ENCODE measurements around the gene KCTD17. TPM values are rescaled to one million over a fixed set of nuclear protein-coding genes. Genes with fewer than 3 reads are reported as not detected.

KCTD17 gene
- total and polyA plus RNA-seq, 2 of the 13 experiments (the other 11 are each of a cell fraction or from before 2014, with no cell fraction given): 5.3 to 11.7 TPM

DNA sequence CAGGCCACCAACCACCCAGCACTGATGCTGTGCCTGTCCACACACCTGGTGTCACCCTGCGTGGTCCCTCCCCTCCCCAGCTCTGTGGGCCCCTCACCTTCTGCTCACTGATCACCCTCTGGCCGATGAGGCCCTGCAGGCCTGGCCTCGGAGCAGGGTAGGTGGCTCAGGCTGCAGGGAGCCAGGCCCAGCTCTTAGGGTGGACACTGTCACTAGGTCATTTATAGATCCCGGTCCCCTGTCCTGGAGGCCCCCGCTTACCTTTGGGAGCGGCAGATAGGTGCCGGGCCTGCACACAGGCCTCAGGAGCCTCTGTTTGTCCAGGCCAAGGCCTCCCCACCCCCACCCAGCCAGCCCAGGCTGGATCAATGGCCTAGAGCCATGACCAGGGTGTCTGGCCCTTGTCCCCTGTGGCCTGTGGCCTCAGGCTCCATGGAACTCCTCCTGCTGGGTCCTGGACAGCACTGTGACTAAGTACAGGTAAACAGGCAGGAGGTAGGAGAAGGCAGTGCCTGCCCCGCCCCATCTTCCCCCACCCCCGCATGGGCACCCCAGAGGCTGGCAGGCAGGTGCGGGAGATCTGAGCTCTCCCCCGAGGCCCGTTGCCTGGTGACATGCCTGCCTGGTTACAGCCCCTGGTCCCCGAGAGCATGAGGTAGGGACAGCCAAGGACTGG, 57.8 kb downstream of the KCTD17 start, which contains the start of gene TMPRSS6 (continued):
- TF ChIP-seq, protein P1, sequence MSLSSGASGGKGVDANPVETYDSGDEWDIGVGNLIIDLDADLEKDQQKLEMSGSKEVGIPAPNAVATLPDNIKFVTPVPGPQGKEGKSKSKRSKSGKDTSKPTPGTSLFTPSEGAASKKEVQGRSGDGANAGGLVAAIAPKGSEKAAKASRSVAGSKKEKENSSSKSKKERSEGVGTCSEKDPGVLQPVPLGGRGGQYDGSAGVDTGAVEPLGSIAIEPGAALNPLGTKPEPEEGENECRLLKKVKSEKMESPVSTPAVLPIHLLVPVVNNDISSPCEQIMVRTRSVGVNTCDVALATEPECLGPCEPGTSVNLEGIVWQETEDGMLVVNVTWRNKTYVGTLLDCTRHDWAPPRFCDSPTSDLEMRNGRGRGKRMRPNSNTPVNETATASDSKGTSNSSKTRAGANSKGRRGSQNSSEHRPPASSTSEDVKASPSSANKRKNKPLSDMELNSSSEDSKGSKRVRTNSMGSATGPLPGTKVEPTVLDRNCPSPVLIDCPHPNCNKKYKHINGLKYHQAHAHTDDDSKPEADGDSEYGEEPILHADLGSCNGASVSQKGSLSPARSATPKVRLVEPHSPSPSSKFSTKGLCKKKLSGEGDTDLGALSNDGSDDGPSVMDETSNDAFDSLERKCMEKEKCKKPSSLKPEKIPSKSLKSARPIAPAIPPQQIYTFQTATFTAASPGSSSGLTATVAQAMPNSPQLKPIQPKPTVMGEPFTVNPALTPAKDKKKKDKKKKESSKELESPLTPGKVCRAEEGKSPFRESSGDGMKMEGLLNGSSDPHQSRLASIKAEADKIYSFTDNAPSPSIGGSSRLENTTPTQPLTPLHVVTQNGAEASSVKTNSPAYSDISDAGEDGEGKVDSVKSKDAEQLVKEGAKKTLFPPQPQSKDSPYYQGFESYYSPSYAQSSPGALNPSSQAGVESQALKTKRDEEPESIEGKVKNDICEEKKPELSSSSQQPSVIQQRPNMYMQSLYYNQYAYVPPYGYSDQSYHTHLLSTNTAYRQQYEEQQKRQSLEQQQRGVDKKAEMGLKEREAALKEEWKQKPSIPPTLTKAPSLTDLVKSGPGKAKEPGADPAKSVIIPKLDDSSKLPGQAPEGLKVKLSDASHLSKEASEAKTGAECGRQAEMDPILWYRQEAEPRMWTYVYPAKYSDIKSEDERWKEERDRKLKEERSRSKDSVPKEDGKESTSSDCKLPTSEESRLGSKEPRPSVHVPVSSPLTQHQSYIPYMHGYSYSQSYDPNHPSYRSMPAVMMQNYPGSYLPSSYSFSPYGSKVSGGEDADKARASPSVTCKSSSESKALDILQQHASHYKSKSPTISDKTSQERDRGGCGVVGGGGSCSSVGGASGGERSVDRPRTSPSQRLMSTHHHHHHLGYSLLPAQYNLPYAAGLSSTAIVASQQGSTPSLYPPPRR (CRISPR knock-in tag; IDR thresholded peaks at IDR 0.05; ENCODE audit: borderline replicate concordance): peak; percentile 73; the same call in 1 of the 2 replicates
- TF ChIP-seq, protein P2, sequence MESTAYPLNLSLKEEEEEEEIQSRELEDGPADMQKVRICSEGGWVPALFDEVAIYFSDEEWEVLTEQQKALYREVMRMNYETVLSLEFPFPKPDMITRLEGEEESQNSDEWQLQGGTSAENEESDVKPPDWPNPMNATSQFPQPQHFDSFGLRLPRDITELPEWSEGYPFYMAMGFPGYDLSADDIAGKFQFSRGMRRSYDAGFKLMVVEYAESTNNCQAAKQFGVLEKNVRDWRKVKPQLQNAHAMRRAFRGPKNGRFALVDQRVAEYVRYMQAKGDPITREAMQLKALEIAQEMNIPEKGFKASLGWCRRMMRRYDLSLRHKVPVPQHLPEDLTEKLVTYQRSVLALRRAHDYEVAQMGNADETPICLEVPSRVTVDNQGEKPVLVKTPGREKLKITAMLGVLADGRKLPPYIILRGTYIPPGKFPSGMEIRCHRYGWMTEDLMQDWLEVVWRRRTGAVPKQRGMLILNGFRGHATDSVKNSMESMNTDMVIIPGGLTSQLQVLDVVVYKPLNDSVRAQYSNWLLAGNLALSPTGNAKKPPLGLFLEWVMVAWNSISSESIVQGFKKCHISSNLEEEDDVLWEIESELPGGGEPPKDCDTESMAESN (CRISPR knock-in tag; conservative IDR thresholded peaks at IDR 0.05): peak; percentile 64; the same call in 1 of the 2 replicates
- TF ChIP-seq ZMAT3 (CRISPR knock-in tag; conservative IDR thresholded peaks at IDR 0.05) (peak; percentile 47; the same call in 1 of the 2 replicates), ZNF121 (CRISPR knock-in tag; IDR thresholded peaks at IDR 0.05) (0 out of 2 replicates have a peak, but pooled peaks have one; percentile 19), CCDC6 (CRISPR knock-in tag; IDR thresholded peaks at IDR 0.05) (0 out of 2 replicates have a peak, but pooled peaks have one; percentile 40), HNF4G (IDR thresholded peaks at IDR 0.05; ENCODE audit: borderline replicate concordance, low read depth, low read length) (peak; percentile 52; the same call in 1 of the 2 replicates), HNF4G (CRISPR knock-in tag; IDR thresholded peaks at IDR 0.05; ENCODE audit: borderline replicate concordance, low read depth) (peak; percentile 68; the same call in 1 of the 2 replicates), U2AF2 (IDR thresholded peaks at IDR 0.05; ENCODE audit: low read depth, low read length) (no peak), ZNF274 (CRISPR knock-in tag; IDR thresholded peaks at IDR 0.05) (peak; percentile 59; the same call in 1 of the 2 replicates), ZMYM3 (CRISPR knock-in tag; IDR thresholded peaks at IDR 0.05) (peak; percentile 82), EP300 (IDR thresholded peaks at IDR 0.05; ENCODE audit: low read depth in 2 of 2, low read length in 2 of 2) (peak in 1 of 2 experiments; percentile 76; a peak in 1 of 4 replicates), EP300 (CRISPR knock-in tag; IDR thresholded peaks at IDR 0.05; ENCODE audit: borderline replicate concordance) (no peak)
- TF ChIP-seq, protein P3, sequence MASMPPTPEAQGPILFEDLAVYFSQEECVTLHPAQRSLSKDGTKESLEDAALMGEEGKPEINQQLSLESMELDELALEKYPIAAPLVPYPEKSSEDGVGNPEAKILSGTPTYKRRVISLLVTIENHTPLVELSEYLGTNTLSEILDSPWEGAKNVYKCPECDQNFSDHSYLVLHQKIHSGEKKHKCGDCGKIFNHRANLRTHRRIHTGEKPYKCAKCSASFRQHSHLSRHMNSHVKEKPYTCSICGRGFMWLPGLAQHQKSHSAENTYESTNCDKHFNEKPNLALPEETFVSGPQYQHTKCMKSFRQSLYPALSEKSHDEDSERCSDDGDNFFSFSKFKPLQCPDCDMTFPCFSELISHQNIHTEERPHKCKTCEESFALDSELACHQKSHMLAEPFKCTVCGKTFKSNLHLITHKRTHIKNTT (CRISPR knock-in tag; IDR thresholded peaks at IDR 0.05): no peak
- TF ChIP-seq, protein P4, sequence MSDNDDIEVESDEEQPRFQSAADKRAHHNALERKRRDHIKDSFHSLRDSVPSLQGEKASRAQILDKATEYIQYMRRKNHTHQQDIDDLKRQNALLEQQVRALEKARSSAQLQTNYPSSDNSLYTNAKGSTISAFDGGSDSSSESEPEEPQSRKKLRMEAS (IDR thresholded peaks at IDR 0.05): peak; percentile 65
- TF ChIP-seq, protein P5, sequence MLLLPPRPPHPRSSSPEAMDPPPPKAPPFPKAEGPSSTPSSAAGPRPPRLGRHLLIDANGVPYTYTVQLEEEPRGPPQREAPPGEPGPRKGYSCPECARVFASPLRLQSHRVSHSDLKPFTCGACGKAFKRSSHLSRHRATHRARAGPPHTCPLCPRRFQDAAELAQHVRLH (CRISPR knock-in tag; IDR thresholded peaks at IDR 0.05; ENCODE audit: borderline replicate concordance, low read depth): peak; percentile 69; the same call in 1 of the 2 replicates
- TF ChIP-seq, protein P6, sequence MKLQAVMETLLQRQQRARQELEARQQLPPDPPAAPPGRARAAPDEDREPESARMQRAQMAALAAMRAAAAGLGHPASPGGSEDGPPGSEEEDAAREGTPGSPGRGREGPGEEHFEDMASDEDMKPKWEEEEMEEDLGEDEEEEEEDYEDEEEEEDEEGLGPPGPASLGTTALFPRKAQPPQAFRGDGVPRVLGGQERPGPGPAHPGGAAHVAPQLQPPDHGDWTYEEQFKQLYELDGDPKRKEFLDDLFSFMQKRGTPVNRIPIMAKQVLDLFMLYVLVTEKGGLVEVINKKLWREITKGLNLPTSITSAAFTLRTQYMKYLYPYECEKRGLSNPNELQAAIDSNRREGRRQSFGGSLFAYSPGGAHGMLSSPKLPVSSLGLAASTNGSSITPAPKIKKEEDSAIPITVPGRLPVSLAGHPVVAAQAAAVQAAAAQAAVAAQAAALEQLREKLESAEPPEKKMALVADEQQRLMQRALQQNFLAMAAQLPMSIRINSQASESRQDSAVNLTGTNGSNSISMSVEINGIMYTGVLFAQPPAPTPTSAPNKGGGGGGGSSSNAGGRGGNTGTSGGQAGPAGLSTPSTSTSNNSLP (IDR thresholded peaks at IDR 0.05; ENCODE audit: low read depth, low read length): no peak
- TF ChIP-seq, protein P7, sequence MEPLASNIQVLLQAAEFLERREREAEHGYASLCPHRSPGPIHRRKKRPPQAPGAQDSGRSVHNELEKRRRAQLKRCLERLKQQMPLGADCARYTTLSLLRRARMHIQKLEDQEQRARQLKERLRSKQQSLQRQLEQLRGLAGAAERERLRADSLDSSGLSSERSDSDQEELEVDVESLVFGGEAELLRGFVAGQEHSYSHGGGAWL (CRISPR knock-in tag; IDR thresholded peaks at IDR 0.05): 0 out of 2 replicates have a peak, but pooled peaks have one; percentile 45
